PC-9 (cell line): ENCODE results near the gene UNC119B.

Experiments used
- EZH2 ChIP-seq: fragments of 200-600 bp; sonication (generic); IDR thresholded peaks from 2 replicates; pipeline ENCODE4 v1.8.0; 2017; ENCODE audit warnings: antibody characterized with exemption, low read depth
- TF ChIP-seq, protein P1 (sequence below): fragments of 200-600 bp; sonication (generic); conservative IDR thresholded peaks from 2 replicates; pipeline ENCODE4 v1.6.1; 2017; ENCODE audit warnings: mixed run types, antibody characterized with exemption, mild to moderate bottlenecking, moderate library complexity

- TF ChIP-seq EZH2: no peak
- TF ChIP-seq, protein P1, sequence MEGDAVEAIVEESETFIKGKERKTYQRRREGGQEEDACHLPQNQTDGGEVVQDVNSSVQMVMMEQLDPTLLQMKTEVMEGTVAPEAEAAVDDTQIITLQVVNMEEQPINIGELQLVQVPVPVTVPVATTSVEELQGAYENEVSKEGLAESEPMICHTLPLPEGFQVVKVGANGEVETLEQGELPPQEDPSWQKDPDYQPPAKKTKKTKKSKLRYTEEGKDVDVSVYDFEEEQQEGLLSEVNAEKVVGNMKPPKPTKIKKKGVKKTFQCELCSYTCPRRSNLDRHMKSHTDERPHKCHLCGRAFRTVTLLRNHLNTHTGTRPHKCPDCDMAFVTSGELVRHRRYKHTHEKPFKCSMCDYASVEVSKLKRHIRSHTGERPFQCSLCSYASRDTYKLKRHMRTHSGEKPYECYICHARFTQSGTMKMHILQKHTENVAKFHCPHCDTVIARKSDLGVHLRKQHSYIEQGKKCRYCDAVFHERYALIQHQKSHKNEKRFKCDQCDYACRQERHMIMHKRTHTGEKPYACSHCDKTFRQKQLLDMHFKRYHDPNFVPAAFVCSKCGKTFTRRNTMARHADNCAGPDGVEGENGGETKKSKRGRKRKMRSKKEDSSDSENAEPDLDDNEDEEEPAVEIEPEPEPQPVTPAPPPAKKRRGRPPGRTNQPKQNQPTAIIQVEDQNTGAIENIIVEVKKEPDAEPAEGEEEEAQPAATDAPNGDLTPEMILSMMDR: no peak
These were observed 34.8 kb downstream of the UNC119B start for GRCh38 chr12:120744922-120745493.
